HG02763 (cell line): ENCODE data around the gene EPG5.
"Not testable (repeated sequence)": the region's sequence is repeated elsewhere in the genome, so short reads cannot be mapped to it uniquely, and the experiment has no call there.

Experiments used
- ATAC-seq: cut with Tn5 transposase; IDR thresholded peaks from one replicate; pipeline ENCODE4 v1.9.1; 2021; ENCODE audit warnings: mild to moderate bottlenecking, moderate library complexity; ENCODE audit not compliant: unreplicated experiment

The EPG5 gene

DNA sequence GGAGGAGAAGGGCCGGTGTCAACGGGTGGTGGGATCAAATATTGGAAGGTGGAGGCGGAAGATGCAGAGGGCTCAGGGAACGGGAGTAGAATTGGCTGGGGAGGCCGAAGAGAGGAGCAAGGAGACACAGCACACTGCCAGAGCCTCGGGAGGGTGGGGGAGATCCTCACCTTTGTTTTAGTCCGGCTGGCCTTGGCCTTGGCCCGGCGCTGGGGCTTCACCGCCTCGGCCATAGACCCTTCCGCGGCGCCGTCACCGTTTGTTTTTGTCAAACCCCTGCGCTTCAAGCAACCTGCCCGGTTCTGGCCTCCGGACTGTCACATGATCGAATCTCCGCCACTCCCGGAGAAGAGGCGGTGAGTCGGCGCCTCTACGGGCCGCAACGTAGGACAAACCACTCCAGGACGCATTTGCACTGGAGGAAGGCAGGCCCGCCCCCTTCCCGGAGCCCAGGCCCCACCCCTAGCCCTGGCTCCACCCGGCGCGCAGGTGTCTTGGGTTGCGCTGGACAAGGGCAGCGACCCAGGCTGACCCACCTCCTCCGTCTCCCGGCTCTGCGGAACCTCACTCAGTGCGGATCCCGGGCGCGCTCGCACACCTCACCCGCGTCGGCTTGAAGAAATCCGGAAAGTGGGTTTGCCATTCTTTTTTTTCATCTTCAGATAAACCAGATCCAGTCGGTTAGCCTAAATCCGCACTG, at the start of gene EPG5:
EPG5 (minus strand) TSS at position 323 of the 700 bp plus-strand sequence; CDS start at position 233, 90 bp downstream.
- peak; percentile 96 for ATAC-seq

- no peak for ATAC-seq
These were observed 46.5 kb upstream of the EPG5 start for GRCh38 chr18:46013484-46014189.

DNA sequence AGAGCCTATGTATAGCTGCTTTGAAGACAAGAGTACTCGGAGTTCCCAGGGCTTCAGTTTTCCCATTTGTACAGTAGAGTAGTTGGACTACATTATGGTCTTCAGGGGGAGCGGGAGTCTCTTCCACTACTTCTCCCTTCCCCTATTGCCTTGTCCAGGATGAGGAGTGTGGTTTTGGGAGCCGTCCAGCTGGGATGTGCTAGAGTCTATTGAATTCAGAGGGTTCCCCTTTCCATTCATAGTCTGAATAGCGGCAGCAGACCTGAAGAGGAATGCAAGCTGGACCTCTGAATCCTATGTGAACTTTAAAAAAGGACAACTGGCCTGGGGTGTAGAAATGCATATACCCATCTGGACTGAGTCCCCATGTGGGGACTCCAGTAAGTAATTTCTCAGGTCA, 43.5 kb upstream of the EPG5 start:
- ATAC-seq, result no peak

- no peak for ATAC-seq
These were observed 42.9 kb upstream of the EPG5 start for GRCh38 chr18:46010050-46010449.

GRCh38 chr18:46009125-46009840, 42.2 kb upstream of the EPG5 start:
- no peak for ATAC-seq

DNA sequence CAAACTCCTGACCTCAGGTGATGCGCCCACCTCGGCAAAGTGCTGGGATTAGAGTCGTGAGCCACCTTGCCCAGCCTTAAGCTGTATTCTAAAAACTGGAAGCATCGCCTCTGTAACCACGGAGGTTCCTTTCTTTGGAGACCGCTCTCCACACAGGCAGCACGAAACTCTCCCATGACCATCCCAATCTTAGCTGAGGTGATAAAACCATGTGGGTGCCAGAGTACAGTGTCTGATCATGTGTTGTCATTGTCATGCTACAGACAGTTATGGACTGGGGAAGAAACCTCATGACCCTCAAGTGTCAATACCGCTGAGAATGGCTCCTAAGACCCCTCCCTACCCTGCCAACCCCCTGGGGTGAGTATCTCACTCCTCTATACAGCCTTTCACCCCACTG, 41.4 kb upstream of the EPG5 start:
- ATAC-seq, result no peak

GRCh38 chr18:46007165-46007564, 40.0 kb upstream of the EPG5 start:
- ATAC-seq, result no peak

- ATAC-seq, result no peak
These were observed 35.8 kb upstream of the EPG5 start for GRCh38 chr18:46002934-46003333.

GRCh38 chr18:46001892-46002291, 34.8 kb upstream of the EPG5 start:
- no peak for ATAC-seq

DNA sequence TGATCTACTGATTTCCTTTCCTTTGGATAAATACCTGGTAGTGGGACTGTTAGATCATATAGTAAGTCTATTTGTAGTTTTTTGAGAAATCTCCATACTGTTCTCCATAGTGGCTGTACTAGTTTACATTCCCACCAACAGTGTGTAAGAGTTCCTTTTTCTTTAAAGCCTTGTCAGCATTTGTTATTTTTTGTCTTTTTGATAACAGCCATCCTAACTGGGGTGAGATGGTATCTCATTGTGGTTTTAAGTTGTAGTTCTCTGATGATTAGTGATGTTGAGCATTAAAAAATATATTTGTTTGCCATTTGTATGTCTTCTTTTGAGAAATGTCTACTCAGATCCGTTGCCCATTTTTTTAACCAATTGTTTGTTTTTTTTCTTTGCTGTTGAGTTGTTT, 33.9 kb upstream of the EPG5 start:
- ATAC-seq, result no peak

DNA sequence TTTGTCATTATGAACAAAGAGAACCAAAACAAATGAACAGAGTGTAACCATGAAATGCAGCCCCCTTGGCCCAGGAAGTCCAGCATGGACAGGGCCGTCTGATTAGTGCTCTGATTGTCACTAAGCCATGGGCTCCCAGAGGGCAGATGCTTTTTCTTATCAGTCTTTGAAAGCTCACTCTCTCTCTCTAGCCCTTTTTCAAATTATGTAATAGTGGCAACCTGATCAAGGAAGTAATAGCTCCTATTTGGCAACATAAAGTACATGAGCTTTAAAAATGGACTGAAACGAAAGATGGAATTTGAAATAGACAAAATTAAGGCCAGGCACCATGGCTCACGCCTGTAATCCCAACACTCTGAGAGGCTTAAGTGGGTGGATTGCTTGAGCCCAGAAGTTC, 32.4 kb upstream of the EPG5 start:
- no peak for ATAC-seq

- ATAC-seq, result no peak
These were observed 31.1 kb upstream of the EPG5 start for GRCh38 chr18:45998244-45998643.

GRCh38 chr18:45997700-45998151, 30.6 kb upstream of the EPG5 start:
- ATAC-seq, result no peak

GRCh38 chr18:45995461-45995860, 28.3 kb upstream of the EPG5 start:
- ATAC-seq, result no peak

- ATAC-seq, result no peak
These were observed 26.3 kb upstream of the EPG5 start for GRCh38 chr18:45993438-45993837.

DNA sequence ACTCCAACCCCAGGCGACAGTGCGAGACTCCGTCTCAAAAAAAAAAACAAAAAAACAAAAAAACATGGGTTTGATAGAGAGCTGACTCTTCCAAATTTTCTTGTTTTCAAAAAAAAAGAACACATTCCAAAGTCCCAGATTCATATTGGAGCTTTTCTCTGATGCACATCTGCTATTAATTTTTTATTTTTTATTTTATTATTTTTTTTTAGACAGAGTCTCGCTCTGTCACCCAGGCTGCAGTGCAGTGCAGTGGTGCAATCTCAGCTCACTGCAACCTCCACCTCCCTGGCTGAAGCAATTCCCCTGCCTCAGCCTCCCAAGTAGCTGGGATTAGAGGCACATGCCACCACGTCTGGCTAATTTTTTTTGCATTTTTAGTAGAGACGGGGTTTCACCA, 25.4 kb upstream of the EPG5 start:
- not testable (repeated sequence) for ATAC-seq

DNA sequence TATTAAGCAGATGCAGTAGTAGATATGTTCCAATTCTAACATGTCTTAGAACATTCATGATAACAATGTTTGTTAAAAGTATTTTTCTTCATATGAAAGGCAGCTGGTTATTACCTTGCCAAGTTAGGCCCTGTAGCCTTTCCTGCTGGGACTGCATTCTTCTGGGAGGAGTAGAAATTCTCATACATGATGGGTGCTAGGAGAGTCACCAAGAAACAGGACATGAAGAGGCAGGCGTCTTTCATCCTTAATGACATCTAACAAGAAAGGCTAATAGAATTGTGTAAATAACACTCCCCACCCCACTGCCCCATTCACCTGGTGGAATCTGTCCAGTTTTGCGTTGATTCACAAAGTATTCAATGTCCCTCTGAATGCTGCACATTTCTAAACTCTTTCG, 24.7 kb upstream of the EPG5 start:
- ATAC-seq, result no peak

GRCh38 chr18:45984546-45985235, 17.6 kb upstream of the EPG5 start:
- no peak for ATAC-seq

DNA sequence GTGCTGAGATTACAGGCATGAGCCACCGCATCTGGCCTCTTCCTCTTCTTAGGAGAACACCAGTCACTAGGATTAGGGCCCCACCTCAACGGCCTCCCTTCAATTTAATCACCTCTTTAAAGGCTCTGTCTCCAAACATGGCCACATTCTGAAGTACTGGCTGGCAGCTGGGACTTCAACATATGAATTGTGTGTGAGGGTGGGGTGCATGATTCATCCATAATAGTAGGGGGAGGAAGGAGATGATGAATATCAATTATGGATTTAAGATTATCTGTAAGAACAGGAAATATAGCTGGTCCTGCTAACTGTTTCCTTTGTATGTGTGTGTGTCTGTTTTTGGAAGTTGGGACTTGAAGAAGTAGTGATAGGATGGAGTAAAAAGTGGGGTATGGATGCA, 14.7 kb upstream of the EPG5 start:
- no peak for ATAC-seq

- no peak for ATAC-seq
These were observed 13.1 kb upstream of the EPG5 start for GRCh38 chr18:45980229-45980628.

- ATAC-seq, result no peak
These were observed 11.0 kb upstream of the EPG5 start for GRCh38 chr18:45978084-45978483.
